ENCODE measurements around the gene TSC1.

The TSC1 gene

GRCh38 chr9:132939169-132939568 is 5.2 kb downstream of the TSC1 start:
- no peak for DNase-seq (ENCODE audit: low read depth in 4 of 4, low spot score in 1 of 4)

GRCh38 chr9:132937463-132937901 is 6.9 kb downstream of the TSC1 start:
- no peak for DNase-seq (ENCODE audit: low read depth in 4 of 4, low spot score in 1 of 4)

GRCh38 chr9:132935026-132935425 is 9.4 kb downstream of the TSC1 start:
- DNase-seq (ENCODE audit: low read depth in 4 of 4, low spot score in 1 of 4) = no peak

GRCh38 chr9:132931178-132931735 is 13.2 kb downstream of the TSC1 start:
- no peak for DNase-seq (ENCODE audit: low read depth in 4 of 4, low spot score in 1 of 4)

GRCh38 chr9:132927704-132928103 is 16.7 kb downstream of the TSC1 start:
- no peak for DNase-seq (ENCODE audit: low read depth in 4 of 4, low spot score in 1 of 4)

- DNase-seq (ENCODE audit: low read depth in 4 of 4, low spot score in 1 of 4) = no peak
These were observed 21.0 kb downstream of the TSC1 start for GRCh38 chr9:132923346-132923902.

GRCh38 chr9:132919614-132920268 is 24.7 kb downstream of the TSC1 start:
- DNase-seq (ENCODE audit: low read depth in 4 of 4, low spot score in 1 of 4) = no peak

GRCh38 chr9:132914924-132915323 is 29.5 kb downstream of the TSC1 start:
- no peak for DNase-seq (ENCODE audit: low read depth in 4 of 4, low spot score in 1 of 4)

GRCh38 chr9:132912131-132912530 is 32.3 kb downstream of the TSC1 start:
- no peak for DNase-seq (ENCODE audit: low read depth in 4 of 4, low spot score in 1 of 4)

- DNase-seq (ENCODE audit: low read depth in 4 of 4, low spot score in 1 of 4) = no peak
These were observed 34.0 kb downstream of the TSC1 start for GRCh38 chr9:132910376-132910775.

GRCh38 chr9:132909311-132909710 is 35.1 kb downstream of the TSC1 start:
- no peak for DNase-seq (ENCODE audit: low read depth in 4 of 4, low spot score in 1 of 4)

- DNase-seq (ENCODE audit: low read depth in 4 of 4, low spot score in 1 of 4) = no peak
These were observed 35.8 kb downstream of the TSC1 start for GRCh38 chr9:132908635-132909034.

GRCh38 chr9:132905726-132906125 is 38.7 kb downstream of the TSC1 start:
- no peak for DNase-seq (ENCODE audit: low read depth in 4 of 4, low spot score in 1 of 4)

GRCh38 chr9:132903574-132904492 is 40.6 kb downstream of the TSC1 start:
- DNase-seq (ENCODE audit: low read depth in 4 of 4, low spot score in 1 of 4) = no peak

GRCh38 chr9:132901858-132902831 is 42.3 kb downstream of the TSC1 start:
- DNase-seq (ENCODE audit: low read depth in 4 of 4, low spot score in 1 of 4) = peak; percentile 49 to 68 (median 56)

GRCh38 chr9:132898051-132898450 is 46.4 kb downstream of the TSC1 start:
- no peak for DNase-seq (ENCODE audit: low read depth in 4 of 4, low spot score in 1 of 4)

- DNase-seq (ENCODE audit: low read depth in 4 of 4, low spot score in 1 of 4) = no peak
These were observed 47.5 kb downstream of the TSC1 start for GRCh38 chr9:132896906-132897305.

- DNase-seq (ENCODE audit: low read depth in 4 of 4, low spot score in 1 of 4) = no peak
These were observed 48.2 kb downstream of the TSC1 start for GRCh38 chr9:132896264-132896663.

GRCh38 chr9:132894862-132895835 is 49.3 kb downstream of the TSC1 start:
- DNase-seq (ENCODE audit: low read depth in 4 of 4, low spot score in 1 of 4) = no peak
